Activated B cell treated with CpG ODN at 0.5 μM for 24 hours (primary cell): ENCODE measurements around the gene HMGB3. TPM values are rescaled to one million over a fixed set of nuclear protein-coding genes. Genes with fewer than 3 reads are reported as not detected.

ENCODE experiments used
- ATAC-seq: fragments of 200-7000 bp; cut with Tn5 transposase; one replicate; pipeline ENCODE4 v1.10.0; 2021; ENCODE audit warnings: low read depth, mild to moderate bottlenecking, moderate library complexity
- CTCF ChIA-PET: fragments of 350-600 bp; sonication (Branson Sonifier 250); formaldehyde crosslinking; loops from one replicate; lab custom pipeline; 2021; ENCODE audit warnings: antibody characterized with exemption; lab: Charles Lee
- POLR2A ChIA-PET: fragments of 350-600 bp; sonication (Branson Sonifier 250); formaldehyde crosslinking; loops from one replicate; lab custom pipeline; 2021; ENCODE audit warnings: antibody characterized with exemption; lab: Charles Lee
- DNase-seq: peaks from one replicate; pipeline ENCODE4 v3.0.0; 2022
- H3K27ac Mint-ChIP-seq: one replicate; pipeline ENCODE4 v1.8.0; 2020; ENCODE audit warnings: mixed read lengths
- H3K27me3 Mint-ChIP-seq: one replicate; pipeline ENCODE4 v1.8.0; 2021; ENCODE audit warnings: mixed read lengths
- H3K36me3 Mint-ChIP-seq: one replicate; pipeline ENCODE4 v1.8.0; 2021; ENCODE audit warnings: low read depth, mixed read lengths
- H3K4me1 Mint-ChIP-seq: one replicate; pipeline ENCODE4 v1.8.0; 2021; ENCODE audit warnings: mixed read lengths
- H3K4me3 Mint-ChIP-seq: one replicate; pipeline ENCODE4 v1.8.0; 2020; ENCODE audit warnings: mild to moderate bottlenecking, mixed read lengths
- H3K9me3 Mint-ChIP-seq: one replicate; pipeline ENCODE4 v1.8.0; 2020; ENCODE audit warnings: mixed read lengths
- intact Hi-C: fragments of 100-400 bp; cut with micrococcal nuclease; formaldehyde crosslinking; loops from one replicate; pipeline ENCODE4 v1.15.1; 2024
- total RNA-seq: library from RNA; stranded (reverse); gene quantifications from 2 replicates; pipeline ENCODE4 v1.2.3, GENCODE V29; 2022
- TF ChIP-seq, protein P1 (sequence below): fragments of 200-600 bp; IDR thresholded peaks from one replicate; pipeline ENCODE4 v1.8.0; 2022; ENCODE audit warnings: antibody characterized with exemption, mild to moderate bottlenecking

Gene HMGB3
- total RNA-seq, 1 donor from 2014 or later: 2.5 TPM

DNA sequence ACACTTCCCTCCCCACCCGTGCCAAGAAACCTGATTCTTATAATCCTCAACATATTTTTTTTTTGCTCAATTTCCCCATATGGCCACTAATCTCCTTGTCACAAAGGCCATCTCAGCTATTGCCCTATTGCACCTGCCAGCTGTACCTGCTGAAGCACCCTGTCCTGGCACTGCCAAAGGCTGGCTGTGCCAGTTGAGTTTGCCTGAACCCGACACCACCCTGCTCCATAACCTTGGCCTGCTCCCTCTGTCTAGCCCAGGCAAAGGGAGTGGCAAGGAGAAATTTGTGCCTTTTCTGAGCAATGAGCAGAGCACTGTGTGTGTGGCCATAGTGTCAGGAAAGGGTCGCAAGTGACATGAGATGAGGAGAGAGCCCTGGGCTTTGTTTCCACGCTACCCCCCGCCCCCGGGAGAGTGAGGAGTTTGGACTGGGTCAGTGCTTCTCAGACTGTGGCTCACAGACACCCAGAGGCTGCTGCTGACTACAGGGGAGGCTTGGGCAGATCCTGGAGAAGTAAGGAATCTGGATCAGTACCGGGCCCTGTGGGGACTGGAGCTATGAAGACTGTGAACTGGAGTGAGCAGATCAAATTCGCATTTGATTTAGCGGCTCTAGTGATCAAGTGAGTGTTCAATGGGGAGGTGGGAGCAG lies 42.2 kb upstream of the HMGB3 start:
- POLR2A ChIA-PET: no interaction called here
- intact Hi-C loops: no loop called here
- H3K4me3 Mint-ChIP-seq: no peak overlapping the region
- DNase-seq (no peak), ATAC-seq (no peak)
- no peak overlapping the region for H3K27ac Mint-ChIP-seq
- no peaks in the 10 kb centered on the region for H3K27me3 Mint-ChIP-seq
- no peaks in the 10 kb centered on the region for H3K36me3 Mint-ChIP-seq
- CTCF ChIA-PET: no interaction called here
- no peaks in the 10 kb centered on the region for H3K4me1 Mint-ChIP-seq
- TF ChIP-seq, protein P1, sequence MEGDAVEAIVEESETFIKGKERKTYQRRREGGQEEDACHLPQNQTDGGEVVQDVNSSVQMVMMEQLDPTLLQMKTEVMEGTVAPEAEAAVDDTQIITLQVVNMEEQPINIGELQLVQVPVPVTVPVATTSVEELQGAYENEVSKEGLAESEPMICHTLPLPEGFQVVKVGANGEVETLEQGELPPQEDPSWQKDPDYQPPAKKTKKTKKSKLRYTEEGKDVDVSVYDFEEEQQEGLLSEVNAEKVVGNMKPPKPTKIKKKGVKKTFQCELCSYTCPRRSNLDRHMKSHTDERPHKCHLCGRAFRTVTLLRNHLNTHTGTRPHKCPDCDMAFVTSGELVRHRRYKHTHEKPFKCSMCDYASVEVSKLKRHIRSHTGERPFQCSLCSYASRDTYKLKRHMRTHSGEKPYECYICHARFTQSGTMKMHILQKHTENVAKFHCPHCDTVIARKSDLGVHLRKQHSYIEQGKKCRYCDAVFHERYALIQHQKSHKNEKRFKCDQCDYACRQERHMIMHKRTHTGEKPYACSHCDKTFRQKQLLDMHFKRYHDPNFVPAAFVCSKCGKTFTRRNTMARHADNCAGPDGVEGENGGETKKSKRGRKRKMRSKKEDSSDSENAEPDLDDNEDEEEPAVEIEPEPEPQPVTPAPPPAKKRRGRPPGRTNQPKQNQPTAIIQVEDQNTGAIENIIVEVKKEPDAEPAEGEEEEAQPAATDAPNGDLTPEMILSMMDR: no peak
- H3K9me3 Mint-ChIP-seq: peaks cover 3% of the 10 kb centered on the region

DNA sequence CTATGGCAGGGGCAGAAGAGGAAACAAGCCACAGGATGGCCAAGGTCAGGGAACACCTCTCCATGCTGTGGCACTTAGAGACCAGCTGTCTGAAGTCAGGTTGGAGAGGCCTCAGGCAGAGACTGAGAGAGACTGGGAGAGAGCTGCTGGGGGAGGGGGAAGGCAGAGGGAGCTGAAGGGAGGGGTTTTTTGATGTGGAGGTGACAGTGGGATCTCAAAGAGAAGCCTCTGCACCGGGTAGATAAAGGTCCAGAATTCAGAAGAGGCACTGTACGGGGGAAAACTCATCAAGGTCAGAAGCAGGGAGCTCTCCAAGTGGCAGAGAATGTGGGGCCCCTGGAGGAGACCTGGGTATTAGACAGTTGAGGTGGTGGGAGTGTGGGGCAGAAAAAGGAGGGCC lies 41.6 kb upstream of the HMGB3 start:
- TF ChIP-seq, protein P1: no peak
- ChIA-PET POLR2A (no interaction called here), CTCF (no interaction called here)
- H3K27ac Mint-ChIP-seq: no peak overlapping the region
- intact Hi-C loops: no loop called here
- ATAC-seq: no peak
- H3K9me3 Mint-ChIP-seq: peaks cover 3% of the 10 kb centered on the region
- H3K36me3 Mint-ChIP-seq: no peaks in the 10 kb centered on the region
- H3K27me3 Mint-ChIP-seq: no peaks in the 10 kb centered on the region
- DNase-seq: no peak
- no peaks in the 10 kb centered on the region for H3K4me1 Mint-ChIP-seq
- no peak overlapping the region for H3K4me3 Mint-ChIP-seq

DNA sequence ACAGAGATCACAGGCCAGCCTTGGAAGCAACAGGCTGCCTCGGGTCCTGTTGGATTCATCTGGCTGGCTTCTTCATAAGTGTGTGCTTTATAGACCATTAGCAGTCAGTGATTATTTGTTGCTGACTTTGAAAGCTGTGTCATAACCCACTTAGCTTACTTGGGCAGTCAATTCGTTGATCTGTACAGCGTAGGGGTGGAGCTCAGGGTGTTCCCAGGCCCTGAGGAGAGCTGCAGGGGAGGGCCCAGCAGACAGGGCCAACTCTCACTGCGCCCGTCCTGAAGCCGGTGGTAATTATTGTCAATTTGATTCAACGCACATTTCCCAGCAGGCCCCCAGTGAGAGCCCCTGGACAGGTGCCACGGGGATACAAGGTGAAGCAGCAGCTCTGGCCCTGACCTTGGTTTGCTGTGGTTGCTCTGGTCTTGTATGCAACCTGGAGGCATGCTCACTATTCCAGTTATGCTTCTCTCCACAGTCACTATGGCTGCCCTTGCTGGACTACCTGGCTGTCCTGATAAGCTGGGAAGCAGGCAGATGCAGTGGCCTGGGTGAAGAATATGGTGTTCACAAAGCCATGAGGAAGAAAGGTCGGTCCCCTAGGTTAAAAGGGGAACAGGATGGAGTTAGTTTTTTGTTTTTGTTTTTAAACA lies 40.1 kb upstream of the HMGB3 start:
- H3K4me3 Mint-ChIP-seq: no peak overlapping the region
- no peaks in the 10 kb centered on the region for H3K36me3 Mint-ChIP-seq
- no peaks in the 10 kb centered on the region for H3K27me3 Mint-ChIP-seq
- no peak overlapping the region for H3K27ac Mint-ChIP-seq
- intact Hi-C loops: no loop called here
- CTCF ChIA-PET: no interaction called here
- ATAC-seq (no peak), DNase-seq (no peak)
- H3K4me1 Mint-ChIP-seq: no peaks in the 10 kb centered on the region
- H3K9me3 Mint-ChIP-seq: no peaks in the 10 kb centered on the region
- TF ChIP-seq, protein P1: no peak
- POLR2A ChIA-PET: no interaction called here

DNA sequence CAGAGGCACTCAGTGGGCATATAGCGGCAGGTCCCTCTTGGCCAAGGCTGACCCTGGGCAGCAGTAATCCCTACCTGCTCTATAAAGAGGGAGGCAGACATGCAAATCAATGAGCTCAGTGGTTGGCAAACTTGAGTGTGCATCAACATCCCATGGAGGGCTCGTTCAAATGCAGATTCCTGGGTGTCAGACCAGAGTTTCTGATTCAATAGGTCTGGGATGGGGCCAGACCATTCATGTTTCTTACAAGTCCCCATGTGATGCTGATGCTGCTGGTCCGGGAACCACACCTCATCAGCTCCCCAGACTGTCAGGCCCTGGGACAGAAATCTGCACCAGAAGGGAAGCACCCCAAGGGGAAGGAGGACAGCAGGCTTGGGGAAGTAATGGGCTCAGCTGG lies 38.9 kb upstream of the HMGB3 start:
- Mint-ChIP-seq H3K9me3 (no peaks in the 10 kb centered on the region), H3K36me3 (no peaks in the 10 kb centered on the region), H3K27ac (no peak overlapping the region), H3K4me1 (no peaks in the 10 kb centered on the region), H3K27me3 (no peaks in the 10 kb centered on the region), H3K4me3 (no peak overlapping the region)
- TF ChIP-seq, protein P1: no peak
- no peak for DNase-seq
- POLR2A ChIA-PET: no interaction called here
- no peak for ATAC-seq
- intact Hi-C loops: no loop called here
- CTCF ChIA-PET: no interaction called here

DNA sequence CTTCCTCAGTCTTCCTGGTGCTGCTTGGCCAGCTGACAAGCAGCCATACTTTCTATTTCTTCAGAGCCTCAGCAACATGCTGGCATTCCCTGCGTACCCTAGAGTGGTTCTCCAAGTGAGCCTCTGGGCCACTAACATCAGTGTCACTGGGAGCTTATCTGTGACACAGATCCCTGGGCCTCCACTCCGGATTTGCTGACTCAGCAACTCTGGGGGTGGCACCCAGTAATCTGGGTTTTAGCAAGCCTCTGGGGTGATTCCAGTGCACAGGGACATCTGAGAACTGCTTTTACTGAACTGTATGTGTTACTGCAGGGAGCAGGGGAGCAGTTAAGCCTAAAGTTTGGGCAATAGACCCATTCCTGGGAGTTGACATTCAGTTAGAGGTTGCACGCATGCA lies 28.2 kb upstream of the HMGB3 start:
- ChIA-PET CTCF (no interaction called here), POLR2A (no interaction called here)
- ATAC-seq: no peak

More for the DNA sequence above, 28.2 kb upstream of the HMGB3 start:
- H3K27me3 Mint-ChIP-seq: peaks cover 4% of the 10 kb centered on the region
- peaks cover 4% of the 10 kb centered on the region for H3K9me3 Mint-ChIP-seq
- intact Hi-C loops: no loop called here
- H3K4me3 Mint-ChIP-seq: no peak overlapping the region
- DNase-seq: no peak
- no peaks in the 10 kb centered on the region for H3K36me3 Mint-ChIP-seq
- H3K4me1 Mint-ChIP-seq: no peaks in the 10 kb centered on the region
- no peak overlapping the region for H3K27ac Mint-ChIP-seq
- TF ChIP-seq, protein P1: no peak
